Liver (tissue), 3 donors: ENCODE results near the gene LEMD2.

ENCODE experiments used
- CTCF ChIP-seq: fragments of 150-350 bp; IDR thresholded peaks from 2 replicates; pipeline ENCODE4 v1.5.1; 2017; ENCODE audit warnings: improper control_type of control experiment, low read depth, low read length; ENCODE audit not compliant: missing input control
- EGR1 ChIP-seq, 2 donors: IDR thresholded peaks; 2 replicates each; pipeline ENCODE4 v1.6.1; 2016 to 2018; ENCODE audit warnings: antibody characterized with exemption in 2 of 2, low read depth in 2 of 2
- GABPA ChIP-seq, 2 donors: IDR thresholded peaks in 1 of 2; conservative IDR thresholded peaks in 1 of 2; 2 replicates each; pipeline ENCODE4 v1.6.1; 2016; ENCODE audit warnings: antibody characterized with exemption in 2 of 2, mild to moderate bottlenecking in 1 of 2, moderate library complexity in 1 of 2
- HNF4G ChIP-seq: IDR thresholded peaks from 2 replicates; pipeline ENCODE4 v1.6.1; 2016; ENCODE audit warnings: antibody characterized with exemption
- MAX ChIP-seq: IDR thresholded peaks from 2 replicates; pipeline ENCODE4 v1.6.1; 2016; ENCODE audit warnings: antibody characterized with exemption
- RAD21 ChIP-seq, 2 donors: IDR thresholded peaks; 2 replicates each; pipeline ENCODE4 v1.6.1; 2016; ENCODE audit warnings: antibody characterized with exemption in 2 of 2, mild to moderate bottlenecking in 2 of 2
- SP1 ChIP-seq: IDR thresholded peaks from 2 replicates; pipeline ENCODE4 v1.6.1; 2018; ENCODE audit warnings: antibody characterized with exemption, mild to moderate bottlenecking
- TAF1 ChIP-seq: conservative IDR thresholded peaks from 2 replicates; pipeline ENCODE4 v1.6.1; 2016; ENCODE audit warnings: antibody characterized with exemption, mild to moderate bottlenecking
- YY1 ChIP-seq: IDR thresholded peaks from 2 replicates; pipeline ENCODE4 v1.6.1; 2016; ENCODE audit warnings: antibody characterized with exemption, mild to moderate bottlenecking
- ZBTB33 ChIP-seq: IDR thresholded peaks from 2 replicates; pipeline ENCODE4 v1.6.1; 2016; ENCODE audit warnings: antibody characterized with exemption
- TF ChIP-seq, protein P1 (sequence below): IDR thresholded peaks from 2 replicates; pipeline ENCODE4 v1.6.1; 2016; ENCODE audit warnings: antibody characterized with exemption, mild to moderate bottlenecking
- TF ChIP-seq, protein P2 (sequence below): IDR thresholded peaks from 2 replicates; pipeline ENCODE4 v1.6.1; 2016; ENCODE audit warnings: antibody characterized with exemption
- donor health status: healthy.
- donor health status: healthy.

- TF ChIP-seq RAD21 (IDR thresholded peaks at IDR 0.05) (no peak), CTCF (no peak), TAF1 (no peak), SP1 (no peak), ZBTB33 (no peak), MAX (no peak), HNF4G (no peak), EGR1 (IDR thresholded peaks at IDR 0.05; ENCODE audit: low read depth in 2 of 2) (no peak), GABPA (IDR thresholded peaks at IDR 0.05 in 1 of 2, conservative IDR thresholded peaks at IDR 0.05 in 1 of 2) (no peak), YY1 (no peak)
- TF ChIP-seq, protein P1, sequence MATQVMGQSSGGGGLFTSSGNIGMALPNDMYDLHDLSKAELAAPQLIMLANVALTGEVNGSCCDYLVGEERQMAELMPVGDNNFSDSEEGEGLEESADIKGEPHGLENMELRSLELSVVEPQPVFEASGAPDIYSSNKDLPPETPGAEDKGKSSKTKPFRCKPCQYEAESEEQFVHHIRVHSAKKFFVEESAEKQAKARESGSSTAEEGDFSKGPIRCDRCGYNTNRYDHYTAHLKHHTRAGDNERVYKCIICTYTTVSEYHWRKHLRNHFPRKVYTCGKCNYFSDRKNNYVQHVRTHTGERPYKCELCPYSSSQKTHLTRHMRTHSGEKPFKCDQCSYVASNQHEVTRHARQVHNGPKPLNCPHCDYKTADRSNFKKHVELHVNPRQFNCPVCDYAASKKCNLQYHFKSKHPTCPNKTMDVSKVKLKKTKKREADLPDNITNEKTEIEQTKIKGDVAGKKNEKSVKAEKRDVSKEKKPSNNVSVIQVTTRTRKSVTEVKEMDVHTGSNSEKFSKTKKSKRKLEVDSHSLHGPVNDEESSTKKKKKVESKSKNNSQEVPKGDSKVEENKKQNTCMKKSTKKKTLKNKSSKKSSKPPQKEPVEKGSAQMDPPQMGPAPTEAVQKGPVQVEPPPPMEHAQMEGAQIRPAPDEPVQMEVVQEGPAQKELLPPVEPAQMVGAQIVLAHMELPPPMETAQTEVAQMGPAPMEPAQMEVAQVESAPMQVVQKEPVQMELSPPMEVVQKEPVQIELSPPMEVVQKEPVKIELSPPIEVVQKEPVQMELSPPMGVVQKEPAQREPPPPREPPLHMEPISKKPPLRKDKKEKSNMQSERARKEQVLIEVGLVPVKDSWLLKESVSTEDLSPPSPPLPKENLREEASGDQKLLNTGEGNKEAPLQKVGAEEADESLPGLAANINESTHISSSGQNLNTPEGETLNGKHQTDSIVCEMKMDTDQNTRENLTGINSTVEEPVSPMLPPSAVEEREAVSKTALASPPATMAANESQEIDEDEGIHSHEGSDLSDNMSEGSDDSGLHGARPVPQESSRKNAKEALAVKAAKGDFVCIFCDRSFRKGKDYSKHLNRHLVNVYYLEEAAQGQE: no peak
- TF ChIP-seq, protein P2, sequence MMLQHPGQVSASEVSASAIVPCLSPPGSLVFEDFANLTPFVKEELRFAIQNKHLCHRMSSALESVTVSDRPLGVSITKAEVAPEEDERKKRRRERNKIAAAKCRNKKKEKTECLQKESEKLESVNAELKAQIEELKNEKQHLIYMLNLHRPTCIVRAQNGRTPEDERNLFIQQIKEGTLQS: no peak
Measured at GRCh38 chr6:33737267-33738026, 51.5 kb downstream of the LEMD2 start.
